ENCODE data around the gene RBM27.
"Not testable (repeated sequence)": the region's sequence is repeated elsewhere in the genome, so short reads cannot be mapped to it uniquely, and the experiment has no call there.

The RBM27 gene

GRCh38 chr5:146203011-146203871 lies at the start of gene RBM27:
TSS of gene RBM27 (plus strand) at chr5:146203605. CDS start at chr5:146203766, 161 bp downstream.
- DNase-seq, result peak; percentile 94

- DNase-seq, result no peak
Measured at GRCh38 chr5:146158255-146158654, 45.1 kb upstream of the RBM27 start.

- no peak for DNase-seq
Measured at GRCh38 chr5:146164382-146164781, 39.0 kb upstream of the RBM27 start.

GRCh38 chr5:146165460-146165859 lies 37.9 kb upstream of the RBM27 start:
- no peak for DNase-seq

GRCh38 chr5:146165903-146166302 lies 37.5 kb upstream of the RBM27 start:
- no peak for DNase-seq

- no peak for DNase-seq
Measured at GRCh38 chr5:146169076-146169475, 34.3 kb upstream of the RBM27 start.

GRCh38 chr5:146173049-146173448 lies 30.4 kb upstream of the RBM27 start:
- not testable (repeated sequence) for DNase-seq

GRCh38 chr5:146173597-146173996 lies 29.8 kb upstream of the RBM27 start:
- DNase-seq, result no peak

- no peak for DNase-seq
Measured at GRCh38 chr5:146176805-146177204, 26.6 kb upstream of the RBM27 start.

GRCh38 chr5:146179696-146180095 lies 23.7 kb upstream of the RBM27 start:
- DNase-seq, result no peak

- not testable (repeated sequence) for DNase-seq
Measured at GRCh38 chr5:146183403-146183802, 20.0 kb upstream of the RBM27 start.

GRCh38 chr5:146185161-146185560 lies 18.2 kb upstream of the RBM27 start:
- no peak for DNase-seq

- DNase-seq, result no peak
Measured at GRCh38 chr5:146188358-146188757, 15.0 kb upstream of the RBM27 start.

GRCh38 chr5:146192571-146193043 lies 10.8 kb upstream of the RBM27 start:
- no peak for DNase-seq

GRCh38 chr5:146193285-146193684 lies 10.1 kb upstream of the RBM27 start:
- no peak for DNase-seq

GRCh38 chr5:146194997-146195396 lies 8.4 kb upstream of the RBM27 start:
- not testable (repeated sequence) for DNase-seq

GRCh38 chr5:146196459-146197048 lies 6.9 kb upstream of the RBM27 start:
- no peak for DNase-seq

- no peak for DNase-seq
Measured at GRCh38 chr5:146199176-146199815, 4.1 kb upstream of the RBM27 start.

- not testable (repeated sequence) for DNase-seq
Measured at GRCh38 chr5:146201795-146202194, 1.6 kb upstream of the RBM27 start.

GRCh38 chr5:146203872-146204192 lies 427 bp downstream of the RBM27 start:
- no peak for DNase-seq

- no peak for DNase-seq
Measured at GRCh38 chr5:146205499-146206202, 2.2 kb downstream of the RBM27 start.

- DNase-seq, result no peak
Measured at GRCh38 chr5:146206257-146206656, 2.9 kb downstream of the RBM27 start.

- no peak for DNase-seq
Measured at GRCh38 chr5:146208916-146209522, 5.6 kb downstream of the RBM27 start.
